Panc1 (cell line): ENCODE measurements around the gene PLPP1. TPM values are rescaled to one million over a fixed set of nuclear protein-coding genes. Genes with fewer than 3 reads are reported as not detected.
A peak's percentile ranks its signal among the peaks of the same experiment; 100 is the strongest.

Experiments used
- ATAC-seq: fragments of 200-7000 bp; cut with Tn5 transposase; 2 replicates; pipeline ENCODE4 v1.9.1; 2020; ENCODE audit warnings: mild to moderate bottlenecking, moderate library complexity
- BruUV-seq: library from RNA; stranded (reverse); fragments of 400-500 nt; replicated peaks from 2 replicates; lab custom pipeline; 2021; lab: Mats Ljungman, UMichigan
- CTCF ChIA-PET: fragments of 300-600 bp; sonication (Branson Sonifier 250); formaldehyde crosslinking; loops from one replicate; lab custom pipeline; 2022; ENCODE audit warnings: antibody characterized with exemption; lab: Charles Lee
- POLR2A ChIA-PET: fragments of 300-600 bp; sonication (Branson Sonifier 250); formaldehyde crosslinking; loops from one replicate; lab custom pipeline; 2022; ENCODE audit warnings: antibody characterized with exemption; lab: Charles Lee
- DNase-seq: peaks from one replicate; pipeline ENCODE4 v3.0.0-alpha.2; 2010; ENCODE audit warnings: low read depth, low spot score
- H3K27ac ChIP-seq: 2 replicates; pipeline ENCODE4 v1.5.1; 2011; ENCODE audit warnings: mild to moderate bottlenecking, low read length, inconsistent platforms
- H3K27me3 ChIP-seq: fragments of 200-500 bp; sonication (Bioruptor generic); 2 replicates; pipeline ENCODE4 v1.6.0; 2014; ENCODE audit warnings: low read length, inconsistent platforms; ENCODE audit not compliant: control insufficient read depth, insufficient read depth
- H3K36me3 ChIP-seq: fragments of 200-500 bp; sonication (Bioruptor generic); 2 replicates; pipeline ENCODE4 v1.5.1; 2014; ENCODE audit warnings: inconsistent platforms, mild to moderate bottlenecking, low read length, moderate library complexity; ENCODE audit not compliant: control insufficient read depth, insufficient read depth
- H3K4me1 ChIP-seq: 2 replicates; pipeline ENCODE4 v1.5.1; 2011; ENCODE audit warnings: inconsistent platforms, mild to moderate bottlenecking, low read length, moderate library complexity; ENCODE audit not compliant: control insufficient read depth, insufficient read depth
- H3K4me3 ChIP-seq, 2 experiments: 2 replicates each; pipeline ENCODE4 v1.5.1; 2011 to 2012; ENCODE audit warnings: low read depth in 2 of 2, low read length in 2 of 2, mild to moderate bottlenecking in 2 of 2, inconsistent platforms in 1 of 2, moderate library complexity in 1 of 2
- H3K9me3 ChIP-seq: fragments of 200-500 bp; sonication (Bioruptor generic); 2 replicates; pipeline ENCODE4 v1.5.1; 2014; ENCODE audit warnings: low read depth, mild to moderate bottlenecking, inconsistent platforms, low read length, moderate library complexity; ENCODE audit not compliant: control insufficient read depth, insufficient read depth
- POLR2AphosphoS5 ChIP-seq: IDR thresholded peaks from 2 replicates; pipeline ENCODE4 v1.6.1; 2012; ENCODE audit warnings: mild to moderate bottlenecking, low read depth, low read length, moderate library complexity
- SIN3A ChIP-seq: IDR thresholded peaks from 2 replicates; pipeline ENCODE4 v1.6.1; 2012; ENCODE audit warnings: low read depth, mild to moderate bottlenecking, low read length, moderate library complexity, borderline replicate concordance; ENCODE audit not compliant: insufficient read depth
- TCF7L2 ChIP-seq: IDR thresholded peaks from 2 replicates; pipeline ENCODE4 v1.6.1; 2011; ENCODE audit warnings: mild to moderate bottlenecking, low read depth, low read length, inconsistent platforms
- in situ Hi-C: cut with HindIII; loops from 2 replicates; pipeline ENCODE4 v1.10.0; 2016; ENCODE audit warnings: low sequenced_read_pairs, low pct_unique_long_range_greater_than_20kb
- intact Hi-C: fragments of 100-400 bp; cut with micrococcal nuclease; formaldehyde crosslinking; loops from one replicate; pipeline ENCODE4 v1.10.0; 2022; ENCODE audit not compliant: unreplicated experiment
- total RNA-seq: library from RNA; stranded (reverse); gene quantifications from one replicate; pipeline ENCODE4 v1.2.1, GENCODE V29; 2021; ENCODE audit not compliant: unreplicated experiment
- TF ChIP-seq, protein P1 (sequence below), 2 experiments: IDR thresholded peaks; 2 replicates each; pipeline ENCODE4 v1.6.1; 2011 to 2012; ENCODE audit warnings: low read depth in 2 of 2, control low read depth in 1 of 2, low read length in 1 of 2, mild to moderate bottlenecking in 1 of 2, moderate library complexity in 1 of 2; ENCODE audit not compliant: insufficient read depth in 1 of 2
- TF ChIP-seq, protein P2 (sequence below): fragments of 450-650 bp; IDR thresholded peaks from 2 replicates; pipeline ENCODE4 v1.5.1; 2017; ENCODE audit warnings: mild to moderate bottlenecking

PLPP1 gene
- total RNA-seq, 1 experiment from 2014 or later, result 35.7 TPM

DNA sequence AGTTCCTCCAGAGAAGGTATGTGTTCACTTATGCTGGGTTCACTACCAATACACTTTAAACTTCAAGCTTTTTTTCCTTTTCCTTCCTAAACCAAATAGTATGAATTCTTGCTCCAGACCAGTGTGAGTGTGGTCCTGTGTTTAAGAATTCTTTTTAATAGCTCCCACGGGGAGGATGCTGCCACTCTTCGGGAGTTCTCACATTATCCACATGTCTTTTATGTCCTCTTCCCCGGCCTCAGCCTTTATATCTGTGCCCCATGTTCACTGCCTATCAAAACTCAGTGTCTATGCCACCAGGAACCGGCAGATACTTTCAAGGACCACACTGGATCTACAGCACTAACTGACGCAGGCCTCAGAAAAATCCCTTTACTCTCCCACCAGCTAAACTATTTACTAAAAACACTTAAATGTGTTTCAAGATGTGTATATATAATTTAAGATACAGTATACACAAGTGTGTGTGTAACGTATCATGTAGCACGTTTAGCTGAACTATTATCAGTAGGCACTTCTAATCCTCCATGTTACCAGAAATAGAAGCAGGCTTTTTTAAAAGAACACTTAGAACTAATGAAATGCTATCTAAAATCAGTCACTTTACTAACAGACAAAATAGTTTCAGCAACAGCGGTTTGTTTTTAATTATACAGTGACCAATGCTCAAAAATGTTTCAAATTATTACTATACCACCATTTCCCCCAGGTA is 88.0 kb downstream of the PLPP1 start:
- BruUV-seq, result TSS peak; percentile 34
- ATAC-seq, result no peak
- intact Hi-C loops, result no loop called here
- Histone ChIP-seq H3K36me3 (no peaks in the 10 kb centered on the region), H3K4me3 (no peak overlapping the region), H3K9me3 (no peaks in the 10 kb centered on the region), H3K27ac (no peak overlapping the region), H3K27me3 (no peaks in the 10 kb centered on the region), H3K4me1 (no peaks in the 10 kb centered on the region)
- no peak for TF ChIP-seq TCF7L2
- TF ChIP-seq, protein P1, sequence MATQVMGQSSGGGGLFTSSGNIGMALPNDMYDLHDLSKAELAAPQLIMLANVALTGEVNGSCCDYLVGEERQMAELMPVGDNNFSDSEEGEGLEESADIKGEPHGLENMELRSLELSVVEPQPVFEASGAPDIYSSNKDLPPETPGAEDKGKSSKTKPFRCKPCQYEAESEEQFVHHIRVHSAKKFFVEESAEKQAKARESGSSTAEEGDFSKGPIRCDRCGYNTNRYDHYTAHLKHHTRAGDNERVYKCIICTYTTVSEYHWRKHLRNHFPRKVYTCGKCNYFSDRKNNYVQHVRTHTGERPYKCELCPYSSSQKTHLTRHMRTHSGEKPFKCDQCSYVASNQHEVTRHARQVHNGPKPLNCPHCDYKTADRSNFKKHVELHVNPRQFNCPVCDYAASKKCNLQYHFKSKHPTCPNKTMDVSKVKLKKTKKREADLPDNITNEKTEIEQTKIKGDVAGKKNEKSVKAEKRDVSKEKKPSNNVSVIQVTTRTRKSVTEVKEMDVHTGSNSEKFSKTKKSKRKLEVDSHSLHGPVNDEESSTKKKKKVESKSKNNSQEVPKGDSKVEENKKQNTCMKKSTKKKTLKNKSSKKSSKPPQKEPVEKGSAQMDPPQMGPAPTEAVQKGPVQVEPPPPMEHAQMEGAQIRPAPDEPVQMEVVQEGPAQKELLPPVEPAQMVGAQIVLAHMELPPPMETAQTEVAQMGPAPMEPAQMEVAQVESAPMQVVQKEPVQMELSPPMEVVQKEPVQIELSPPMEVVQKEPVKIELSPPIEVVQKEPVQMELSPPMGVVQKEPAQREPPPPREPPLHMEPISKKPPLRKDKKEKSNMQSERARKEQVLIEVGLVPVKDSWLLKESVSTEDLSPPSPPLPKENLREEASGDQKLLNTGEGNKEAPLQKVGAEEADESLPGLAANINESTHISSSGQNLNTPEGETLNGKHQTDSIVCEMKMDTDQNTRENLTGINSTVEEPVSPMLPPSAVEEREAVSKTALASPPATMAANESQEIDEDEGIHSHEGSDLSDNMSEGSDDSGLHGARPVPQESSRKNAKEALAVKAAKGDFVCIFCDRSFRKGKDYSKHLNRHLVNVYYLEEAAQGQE (IDR thresholded peaks at IDR 0.05; ENCODE audit: insufficient read depth in 1 of 2, low read depth in 2 of 2, low read length in 1 of 2), result no peak
- TF ChIP-seq, protein P2, sequence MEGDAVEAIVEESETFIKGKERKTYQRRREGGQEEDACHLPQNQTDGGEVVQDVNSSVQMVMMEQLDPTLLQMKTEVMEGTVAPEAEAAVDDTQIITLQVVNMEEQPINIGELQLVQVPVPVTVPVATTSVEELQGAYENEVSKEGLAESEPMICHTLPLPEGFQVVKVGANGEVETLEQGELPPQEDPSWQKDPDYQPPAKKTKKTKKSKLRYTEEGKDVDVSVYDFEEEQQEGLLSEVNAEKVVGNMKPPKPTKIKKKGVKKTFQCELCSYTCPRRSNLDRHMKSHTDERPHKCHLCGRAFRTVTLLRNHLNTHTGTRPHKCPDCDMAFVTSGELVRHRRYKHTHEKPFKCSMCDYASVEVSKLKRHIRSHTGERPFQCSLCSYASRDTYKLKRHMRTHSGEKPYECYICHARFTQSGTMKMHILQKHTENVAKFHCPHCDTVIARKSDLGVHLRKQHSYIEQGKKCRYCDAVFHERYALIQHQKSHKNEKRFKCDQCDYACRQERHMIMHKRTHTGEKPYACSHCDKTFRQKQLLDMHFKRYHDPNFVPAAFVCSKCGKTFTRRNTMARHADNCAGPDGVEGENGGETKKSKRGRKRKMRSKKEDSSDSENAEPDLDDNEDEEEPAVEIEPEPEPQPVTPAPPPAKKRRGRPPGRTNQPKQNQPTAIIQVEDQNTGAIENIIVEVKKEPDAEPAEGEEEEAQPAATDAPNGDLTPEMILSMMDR, result no peak
- TF ChIP-seq POLR2AphosphoS5, result no peak
- TF ChIP-seq SIN3A, result no peak
- ChIA-PET CTCF (no interaction called here), POLR2A (no interaction called here)
- no peak for DNase-seq
- in situ Hi-C loops, result no loop called here

DNA sequence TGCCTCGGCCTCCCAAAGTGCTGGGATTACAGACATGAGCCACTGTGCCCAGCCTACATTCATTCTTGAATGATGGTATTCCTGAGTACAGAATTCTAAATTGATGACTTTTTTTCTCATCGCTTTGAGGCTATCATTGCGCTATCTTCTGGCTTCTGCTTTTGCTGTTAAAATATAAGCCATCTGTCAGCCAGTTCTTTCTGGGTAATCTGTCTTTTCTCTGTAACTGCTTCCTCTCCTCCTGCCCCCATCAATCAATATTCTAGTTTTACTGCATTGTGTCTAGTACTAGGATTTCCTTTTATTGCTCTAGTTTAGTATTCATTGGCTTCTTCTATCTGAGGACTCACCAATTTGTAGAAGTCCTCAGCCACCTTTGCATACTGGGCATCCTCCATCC is 89.0 kb downstream of the PLPP1 start:
- no peaks in the 10 kb centered on the region for H3K9me3 ChIP-seq
- ATAC-seq (no peak), DNase-seq (no peak)
- no peak overlapping the region for H3K27ac ChIP-seq
- H3K27me3 ChIP-seq, result no peaks in the 10 kb centered on the region
- in situ Hi-C loops (no loop called here), intact Hi-C loops (no loop called here)
- H3K4me3 ChIP-seq, result no peak overlapping the region
- TF ChIP-seq, protein P1 (IDR thresholded peaks at IDR 0.05; ENCODE audit: insufficient read depth in 1 of 2, low read depth in 2 of 2, low read length in 1 of 2), result no peak
- TF ChIP-seq POLR2AphosphoS5, result no peak
- TF ChIP-seq, protein P2, result no peak
- no peak for TF ChIP-seq SIN3A
- TF ChIP-seq TCF7L2, result no peak
- H3K36me3 ChIP-seq, result no peaks in the 10 kb centered on the region
- no TSS peak for BruUV-seq
- POLR2A ChIA-PET, result no interaction called here
- CTCF ChIA-PET, result no interaction called here
- peaks cover 7% of the 10 kb centered on the region for H3K4me1 ChIP-seq
